Endothelial cell of umbilical vein (primary cell): Measurements from ENCODE around the gene BEX3. TPM values are rescaled to one million over a fixed set of nuclear protein-coding genes. Genes with fewer than 3 reads are reported as not detected.

Experiments used
- BruUV-seq: library from RNA; stranded (reverse); fragments of 400-500 nt; replicated peaks from 2 replicates; lab custom pipeline; 2021; lab: Mats Ljungman, UMichigan
- CTCF ChIA-PET: fragments of 300-600, 350-600 bp; sonication (Branson Sonifier 250); formaldehyde crosslinking; loops from one replicate; lab custom pipeline; 2021; ENCODE audit warnings: antibody characterized with exemption, inconsistent platforms; lab: Charles Lee
- POLR2A ChIA-PET: fragments of 300-600, 350-600 bp; sonication (Branson Sonifier 250); formaldehyde crosslinking; loops from one replicate; lab custom pipeline; 2021; ENCODE audit warnings: antibody characterized with exemption, inconsistent platforms; lab: Charles Lee
- DNase-seq: peaks from one replicate; pipeline ENCODE4 v3.0.0-alpha.2; 2011; ENCODE audit warnings: low read depth, low spot score
- FAIRE-seq: peaks from 2 replicates; lab custom pipeline; 2011; peaks lifted over from hg19 to GRCh38; lab: Jason Lieb, UNC
- H2AFZ ChIP-seq: 2 replicates; pipeline ENCODE4 v1.6.0; 2012; ENCODE audit warnings: low read depth, low read length, control low read depth, inconsistent platforms
- H3K27ac ChIP-seq: 2 replicates; pipeline ENCODE4 v1.5.1; 2011; ENCODE audit warnings: low read depth, mild to moderate bottlenecking, control low read depth, low read length, moderate library complexity; ENCODE audit not compliant: insufficient read depth
- H3K27me3 ChIP-seq, 2 experiments: 2 replicates each; pipeline versions ENCODE4 v1.6.0 to v1.6.1; 2011; ENCODE audit warnings: low read length in 2 of 2, mixed read lengths in 1 of 2; ENCODE audit not compliant: control insufficient read depth in 2 of 2, insufficient read depth in 2 of 2
- H3K36me3 ChIP-seq, 2 experiments: 2 replicates in 1 of 2; 3 replicates in 1 of 2; pipeline ENCODE4 v1.5.1; 2011; ENCODE audit warnings: low read length in 2 of 2, mild to moderate bottlenecking in 1 of 2, moderate library complexity in 1 of 2; ENCODE audit not compliant: control insufficient read depth in 2 of 2, insufficient read depth in 2 of 2; ENCODE audit errors: extremely low read depth in 1 of 2
- H3K4me1 ChIP-seq: 3 replicates; pipeline ENCODE4 v1.5.1; 2011; ENCODE audit warnings: mild to moderate bottlenecking, low read length; ENCODE audit not compliant: control insufficient read depth, insufficient read depth; ENCODE audit errors: extremely low read depth
- H3K4me2 ChIP-seq: 2 replicates; pipeline ENCODE4 v1.6.1; 2011; ENCODE audit warnings: low read length, control low read depth, mixed read lengths; ENCODE audit not compliant: insufficient read depth
- H3K4me3 ChIP-seq, 3 experiments: fragments of 200-600 bp in 1 of 3; sonication (generic), shearing (Covaris generic) in 1 of 3; replicated peaks in 1 of 3; 2 replicates each; pipeline ENCODE4 v1.5.1; 2011 to 2016; ENCODE audit warnings: control low read depth in 3 of 3, low read length in 3 of 3, mild to moderate bottlenecking in 2 of 3, inconsistent platforms in 1 of 3, low read depth in 1 of 3, moderate library complexity in 1 of 3; ENCODE audit not compliant: insufficient read depth in 1 of 3
- H3K79me2 ChIP-seq: 2 replicates; pipeline ENCODE4 v1.6.0; 2012; ENCODE audit warnings: low read length, inconsistent platforms; ENCODE audit not compliant: control insufficient read depth, insufficient read depth
- H3K9ac ChIP-seq: replicated peaks from 2 replicates; pipeline ENCODE3; 2011; ENCODE audit warnings: low read length, control low read depth; ENCODE audit not compliant: insufficient read depth; ENCODE audit errors: extremely low read depth
- H3K9me1 ChIP-seq: replicated peaks from 3 replicates; pipeline ENCODE4 v1.6.0; 2011; ENCODE audit warnings: mild to moderate bottlenecking, low read length; ENCODE audit not compliant: control insufficient read depth, insufficient read depth; ENCODE audit errors: extremely low read depth
- H3K9me3 ChIP-seq: replicated peaks from 2 replicates; pipeline ENCODE4 v1.5.1; 2012; ENCODE audit warnings: low read length, inconsistent platforms; ENCODE audit not compliant: control insufficient read depth, insufficient read depth
- H4K20me1 ChIP-seq: replicated peaks from 2 replicates; pipeline ENCODE3; 2011; ENCODE audit warnings: mild to moderate bottlenecking, low read length; ENCODE audit not compliant: control insufficient read depth, insufficient read depth; ENCODE audit errors: extremely low read depth
- EZH2 ChIP-seq: IDR thresholded peaks from 2 replicates; pipeline ENCODE4 v1.6.1; 2012; ENCODE audit warnings: borderline replicate concordance, low read depth, mild to moderate bottlenecking, moderate library complexity, low read length, inconsistent platforms; ENCODE audit not compliant: severe bottlenecking
- FOS ChIP-seq: IDR thresholded peaks from 2 replicates; pipeline ENCODE4 v1.6.1; 2011; ENCODE audit warnings: mild to moderate bottlenecking, low read length, moderate library complexity, borderline replicate concordance; ENCODE audit not compliant: insufficient read depth
- GATA2 ChIP-seq: IDR thresholded peaks from 2 replicates; pipeline ENCODE4 v1.7.0; 2011; ENCODE audit warnings: low read depth, mild to moderate bottlenecking, moderate library complexity, mixed read lengths, low read length; ENCODE audit not compliant: insufficient read length, insufficient read depth
- JUN ChIP-seq: IDR thresholded peaks from 2 replicates; pipeline ENCODE4 v1.6.1; 2011; ENCODE audit warnings: borderline replicate concordance, low read depth; ENCODE audit not compliant: insufficient read length, insufficient read depth
- MYC ChIP-seq: IDR thresholded peaks from one replicate; pipeline ENCODE4 v1.6.1; 2011; ENCODE audit warnings: mild to moderate bottlenecking, low read depth, low read length
- POLR2A ChIP-seq: IDR thresholded peaks from 2 replicates; pipeline ENCODE4 v1.6.1; 2012; ENCODE audit warnings: low read depth, mild to moderate bottlenecking, control low read depth, low read length
- POLR2AphosphoS5 ChIP-seq: IDR thresholded peaks from 2 replicates; pipeline ENCODE4 v1.6.1; 2012; ENCODE audit warnings: low read depth, mild to moderate bottlenecking, control low read depth, low read length, moderate library complexity; ENCODE audit not compliant: insufficient read depth
- dilution Hi-C: fragments of 300-500 bp; cut with MboI; formaldehyde crosslinking; loops from one replicate; pipeline ENCODE4 v1.15.0; 2019; ENCODE audit warnings: low sequenced_read_pairs; ENCODE audit not compliant: extremely low pct_ligation_motif_present
- intact Hi-C: fragments of 100-400 bp; cut with micrococcal nuclease; formaldehyde crosslinking; loops from one replicate; pipeline ENCODE4 v1.10.0; 2022
- polyA plus RNA-seq, 4 experiments: library from polyadenylated mRNA; depleted of rRNA in 3 of 4; stranded (reverse) in 3 of 4; unstranded in 1 of 4; fragments of >200 nt; gene quantifications; 2 replicates each; pipeline versions ENCODE4 v1.2.1 to v1.2.3, GENCODE V29; 2011 to 2012; ENCODE audit warnings: missing spikeins in 1 of 4
- total RNA-seq: library from RNA; stranded (reverse); gene quantifications from 2 replicates; pipeline ENCODE4 v1.2.3, GENCODE V29; 2021
- TF ChIP-seq, protein P1 (sequence below), 2 donors: IDR thresholded peaks; 1 replicate in 1 of 2; 2 replicates in 1 of 2; pipeline ENCODE4 v1.5.1; 2011; ENCODE audit warnings: low read length in 2 of 2, mild to moderate bottlenecking in 2 of 2, moderate library complexity in 2 of 2, control low read depth in 1 of 2, inconsistent platforms in 1 of 2, low read depth in 1 of 2; ENCODE audit not compliant: insufficient read depth in 1 of 2; ENCODE audit errors: extremely low read depth in 1 of 2
- TF ChIP-seq, protein P2 (sequence below): IDR thresholded peaks from 2 replicates; pipeline ENCODE4 v1.6.1; 2011; ENCODE audit not compliant: insufficient read depth, insufficient read length

The BEX3 gene
- total and polyA plus RNA-seq, 2 donors (not counting 3 experiments of a cell fraction or from before 2014, with no cell fraction given) = 227 to 332 TPM

DNA sequence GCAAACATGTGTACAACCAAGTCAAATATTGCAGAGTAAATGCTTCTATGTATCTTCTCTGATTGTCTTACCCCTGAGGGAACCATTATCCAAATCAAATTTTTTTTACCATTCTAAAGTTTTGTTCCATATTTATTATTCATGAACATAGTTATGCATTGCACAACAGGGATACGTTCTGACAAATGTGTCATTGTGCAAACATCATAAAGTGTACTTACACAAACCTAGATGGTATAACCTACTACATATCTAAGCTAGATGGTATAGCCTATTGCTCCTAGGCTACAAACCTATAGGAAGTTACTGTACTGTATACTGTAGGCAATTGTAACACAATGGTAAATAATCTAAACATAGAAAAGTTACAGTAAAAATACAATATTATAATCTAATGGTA, 23.4 kb downstream of the BEX3 start:
- TF ChIP-seq, protein P1, sequence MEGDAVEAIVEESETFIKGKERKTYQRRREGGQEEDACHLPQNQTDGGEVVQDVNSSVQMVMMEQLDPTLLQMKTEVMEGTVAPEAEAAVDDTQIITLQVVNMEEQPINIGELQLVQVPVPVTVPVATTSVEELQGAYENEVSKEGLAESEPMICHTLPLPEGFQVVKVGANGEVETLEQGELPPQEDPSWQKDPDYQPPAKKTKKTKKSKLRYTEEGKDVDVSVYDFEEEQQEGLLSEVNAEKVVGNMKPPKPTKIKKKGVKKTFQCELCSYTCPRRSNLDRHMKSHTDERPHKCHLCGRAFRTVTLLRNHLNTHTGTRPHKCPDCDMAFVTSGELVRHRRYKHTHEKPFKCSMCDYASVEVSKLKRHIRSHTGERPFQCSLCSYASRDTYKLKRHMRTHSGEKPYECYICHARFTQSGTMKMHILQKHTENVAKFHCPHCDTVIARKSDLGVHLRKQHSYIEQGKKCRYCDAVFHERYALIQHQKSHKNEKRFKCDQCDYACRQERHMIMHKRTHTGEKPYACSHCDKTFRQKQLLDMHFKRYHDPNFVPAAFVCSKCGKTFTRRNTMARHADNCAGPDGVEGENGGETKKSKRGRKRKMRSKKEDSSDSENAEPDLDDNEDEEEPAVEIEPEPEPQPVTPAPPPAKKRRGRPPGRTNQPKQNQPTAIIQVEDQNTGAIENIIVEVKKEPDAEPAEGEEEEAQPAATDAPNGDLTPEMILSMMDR (IDR thresholded peaks at IDR 0.05; ENCODE audit: extremely low read depth in 1 of 2, insufficient read depth in 1 of 2, low read depth in 1 of 2, low read length in 2 of 2) = no peak
- TF ChIP-seq JUN = no peak
- no peak for TF ChIP-seq EZH2
- no peak for TF ChIP-seq GATA2
- TF ChIP-seq FOS = no peak
- no peak for TF ChIP-seq POLR2A
- TF ChIP-seq, protein P2, sequence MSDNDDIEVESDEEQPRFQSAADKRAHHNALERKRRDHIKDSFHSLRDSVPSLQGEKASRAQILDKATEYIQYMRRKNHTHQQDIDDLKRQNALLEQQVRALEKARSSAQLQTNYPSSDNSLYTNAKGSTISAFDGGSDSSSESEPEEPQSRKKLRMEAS = no peak
- no peak for TF ChIP-seq MYC
- TF ChIP-seq POLR2AphosphoS5 = no peak
- H3K4me2 ChIP-seq = no peak overlapping the region
- intact Hi-C loops = no loop called here
- no peak overlapping the region for H3K9ac ChIP-seq
- DNase-seq (no peak), FAIRE-seq (no peak)
- dilution Hi-C loops = no loop called here
- H2AFZ ChIP-seq = no peak overlapping the region
- H4K20me1 ChIP-seq = no peaks in the 10 kb centered on the region
- no peak overlapping the region for H3K27ac ChIP-seq
- CTCF ChIA-PET = no interaction called here
- H3K36me3 ChIP-seq = no peaks in the 10 kb centered on the region
- POLR2A ChIA-PET = no interaction called here
- no peaks in the 10 kb centered on the region for H3K9me1 ChIP-seq
- no TSS peak for BruUV-seq
- H3K9me3 ChIP-seq = no peaks in the 10 kb centered on the region
- H3K4me1 ChIP-seq = peaks cover 35% of the 10 kb centered on the region
- no peaks in the 10 kb centered on the region for H3K79me2 ChIP-seq
- no peak overlapping the region for H3K4me3 ChIP-seq
- H3K27me3 ChIP-seq = no peaks in the 10 kb centered on the region
